Type B pancreatic cell (in vitro differentiated cells): ENCODE data around the gene SMC5. TPM values are rescaled to one million over a fixed set of nuclear protein-coding genes. Genes with fewer than 3 reads are reported as not detected.

Experiments
- DNase-seq: peaks from one replicate; pipeline ENCODE4 v3.0.0; 2021; ENCODE audit warnings: mixed read lengths; ENCODE audit not compliant: unreplicated experiment; ENCODE audit errors: extremely low spot score
- H3K27ac Mint-ChIP-seq: 2 replicates; pipeline ENCODE4 v1.8.0; 2021; ENCODE audit warnings: mild to moderate bottlenecking, mixed read lengths
- H3K27me3 Mint-ChIP-seq: 2 replicates; pipeline ENCODE4 v1.8.0; 2021; ENCODE audit warnings: mixed read lengths
- H3K36me3 Mint-ChIP-seq: 2 replicates; pipeline ENCODE4 v1.8.0; 2021; ENCODE audit warnings: mixed read lengths
- H3K4me1 Mint-ChIP-seq: one replicate; pipeline ENCODE4 v1.8.0; 2021; ENCODE audit warnings: mixed read lengths; ENCODE audit not compliant: unreplicated experiment
- H3K4me3 Mint-ChIP-seq: 2 replicates; pipeline ENCODE4 v1.8.0; 2021; ENCODE audit warnings: mild to moderate bottlenecking, mixed read lengths
- H3K9me3 Mint-ChIP-seq: 2 replicates; pipeline ENCODE4 v1.8.0; 2021; ENCODE audit warnings: mixed read lengths
- CTCF ChIP-seq: fragments of 200-600 bp; sonication (generic); conservative IDR thresholded peaks from 2 replicates; pipeline ENCODE4 v1.5.0; 2021; ENCODE audit warnings: antibody characterized with exemption, mild to moderate bottlenecking
- total RNA-seq: library from RNA; stranded (reverse); gene quantifications from 2 replicates; pipeline ENCODE4 v1.2.1, GENCODE V29; 2021; ENCODE audit warnings: low replicate concordance

Gene SMC5
- total RNA-seq, 1 donor from 2014 or later: 33.9 TPM

- no peaks in the 10 kb centered on the region for H3K36me3 Mint-ChIP-seq
- peaks cover 21% of the 10 kb centered on the region for H3K4me1 Mint-ChIP-seq
- TF ChIP-seq CTCF: no peak
- H3K27ac Mint-ChIP-seq: no peak overlapping the region
- no peaks in the 10 kb centered on the region for H3K27me3 Mint-ChIP-seq
- no peak overlapping the region for H3K4me3 Mint-ChIP-seq
- DNase-seq: no peak
- no peaks in the 10 kb centered on the region for H3K9me3 Mint-ChIP-seq
Observed at GRCh38 chr9:70250221-70250620, 8.6 kb upstream of the SMC5 start.

- peak overlapping the region; percentile 86 for H3K27ac Mint-ChIP-seq
- peaks cover 7% of the 10 kb centered on the region for H3K36me3 Mint-ChIP-seq
- H3K9me3 Mint-ChIP-seq: no peaks in the 10 kb centered on the region
- no peak for DNase-seq
- H3K4me3 Mint-ChIP-seq: peak overlapping the region; percentile 74
- H3K27me3 Mint-ChIP-seq: no peaks in the 10 kb centered on the region
- H3K4me1 Mint-ChIP-seq: peaks cover 52% of the 10 kb centered on the region
- no peak for TF ChIP-seq CTCF
Observed at GRCh38 chr9:70255486-70255885, 3.3 kb upstream of the SMC5 start.

GRCh38 chr9:70256123-70256551 is 2.6 kb upstream of the SMC5 start:
- Mint-ChIP-seq H3K27ac (peak overlapping the region; percentile 86), H3K36me3 (peaks cover 10% of the 10 kb centered on the region), H3K4me1 (peaks cover 56% of the 10 kb centered on the region), H3K27me3 (no peaks in the 10 kb centered on the region), H3K9me3 (no peaks in the 10 kb centered on the region), H3K4me3 (peak overlapping the region; percentile 74)
- no peak for TF ChIP-seq CTCF
- DNase-seq: no peak

- H3K27ac Mint-ChIP-seq: peak overlapping the region; percentile 99
- peaks cover 5% of the 10 kb centered on the region for H3K9me3 Mint-ChIP-seq
- H3K27me3 Mint-ChIP-seq: no peaks in the 10 kb centered on the region
Observed at GRCh38 chr9:70257502-70257901, 1.3 kb upstream of the SMC5 start.

GRCh38 chr9:70257991-70258691 is 637 bp upstream of the SMC5 start:
- H3K4me1 Mint-ChIP-seq: peaks cover 69% of the 10 kb centered on the region
- DNase-seq: no peak
- H3K9me3 Mint-ChIP-seq: peaks cover 5% of the 10 kb centered on the region
- H3K27me3 Mint-ChIP-seq: no peaks in the 10 kb centered on the region
- peak overlapping the region; percentile 99 for H3K27ac Mint-ChIP-seq
- H3K36me3 Mint-ChIP-seq: peaks cover 29% of the 10 kb centered on the region
- peak overlapping the region; percentile 95 for H3K4me3 Mint-ChIP-seq
- TF ChIP-seq CTCF: no peak

More at GRCh38 chr9:70257502-70257901, 1.3 kb upstream of the SMC5 start:
- TF ChIP-seq CTCF: no peak
- DNase-seq: no peak
- Mint-ChIP-seq H3K4me3 (peak overlapping the region; percentile 95), H3K4me1 (peaks cover 69% of the 10 kb centered on the region), H3K36me3 (peaks cover 24% of the 10 kb centered on the region)
